HCT116 (cell line): ENCODE results near the gene NSMF.

Source experiments
- EZH2 ChIP-seq: fragments of 200-600 bp; sonication (generic); IDR thresholded peaks from 2 replicates; pipeline ENCODE4 v1.6.1; 2017; ENCODE audit warnings: antibody characterized with exemption, mixed run types
- POLR2A ChIP-seq: IDR thresholded peaks from 2 replicates; pipeline ENCODE4 v1.7.0; 2011; ENCODE audit warnings: borderline replicate concordance; ENCODE audit not compliant: insufficient read depth, insufficient read length; ENCODE audit errors: extremely low read depth
- POLR2AphosphoS5 ChIP-seq: IDR thresholded peaks from 2 replicates; pipeline ENCODE4 v1.6.1; 2011; ENCODE audit warnings: mild to moderate bottlenecking, low read depth, low read length, moderate library complexity
- SIN3A ChIP-seq: IDR thresholded peaks from 2 replicates; pipeline ENCODE4 v1.6.1; 2012; ENCODE audit warnings: low read depth
- ZNF274 ChIP-seq: fragments of 200-500 bp; sonication (Bioruptor generic); IDR thresholded peaks from 2 replicates; pipeline ENCODE4 v1.6.1; 2014; ENCODE audit warnings: mild to moderate bottlenecking, low read depth, low read length, inconsistent platforms
- TF ChIP-seq, protein P1 (sequence below), 3 experiments: fragments of 200-600 bp in 1 of 3; sonication (generic) in 1 of 3; IDR thresholded peaks in 2 of 3; conservative IDR thresholded peaks in 1 of 3; 2 replicates each; pipeline ENCODE4 v1.5.1; 2012 to 2017; ENCODE audit warnings: low read depth in 2 of 3, low read length in 2 of 3, antibody characterized with exemption in 1 of 3, borderline replicate concordance in 1 of 3, control low read depth in 1 of 3, mild to moderate bottlenecking in 1 of 3, mixed read lengths in 1 of 3, mixed run types in 1 of 3, moderate library complexity in 1 of 3; ENCODE audit not compliant: insufficient read depth in 1 of 3
- TF ChIP-seq, protein P2 (sequence below): IDR thresholded peaks from 2 replicates; pipeline ENCODE4 v1.6.1; 2012; ENCODE audit warnings: low read depth

DNA sequence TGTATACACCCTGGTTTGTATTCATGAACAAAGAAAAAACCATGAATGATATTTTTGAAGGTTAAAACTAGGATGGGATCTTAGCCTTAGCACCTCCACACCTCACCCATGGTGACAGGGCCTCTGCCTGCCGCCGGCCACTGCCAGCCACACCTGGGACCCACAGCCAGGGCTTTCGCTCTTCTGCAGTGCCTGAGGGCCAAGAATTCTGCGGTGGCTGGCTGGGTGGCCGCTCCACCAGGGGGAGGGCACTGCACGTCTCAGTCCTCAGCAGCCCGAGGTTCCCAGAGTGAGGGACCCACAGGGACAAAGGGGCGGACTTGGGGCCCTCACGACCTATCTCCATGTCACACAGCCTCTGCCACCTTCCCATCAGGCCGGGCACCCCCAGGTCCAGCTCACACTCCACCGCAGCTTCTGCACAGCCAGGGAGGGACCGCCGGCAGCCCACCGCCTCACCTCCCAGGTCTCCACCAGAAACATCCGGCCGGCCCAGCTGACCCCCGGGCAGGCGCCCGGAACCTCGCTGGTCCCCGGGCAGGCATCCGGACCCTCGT is 43.0 kb downstream of the NSMF start:
- TF ChIP-seq, protein P1, sequence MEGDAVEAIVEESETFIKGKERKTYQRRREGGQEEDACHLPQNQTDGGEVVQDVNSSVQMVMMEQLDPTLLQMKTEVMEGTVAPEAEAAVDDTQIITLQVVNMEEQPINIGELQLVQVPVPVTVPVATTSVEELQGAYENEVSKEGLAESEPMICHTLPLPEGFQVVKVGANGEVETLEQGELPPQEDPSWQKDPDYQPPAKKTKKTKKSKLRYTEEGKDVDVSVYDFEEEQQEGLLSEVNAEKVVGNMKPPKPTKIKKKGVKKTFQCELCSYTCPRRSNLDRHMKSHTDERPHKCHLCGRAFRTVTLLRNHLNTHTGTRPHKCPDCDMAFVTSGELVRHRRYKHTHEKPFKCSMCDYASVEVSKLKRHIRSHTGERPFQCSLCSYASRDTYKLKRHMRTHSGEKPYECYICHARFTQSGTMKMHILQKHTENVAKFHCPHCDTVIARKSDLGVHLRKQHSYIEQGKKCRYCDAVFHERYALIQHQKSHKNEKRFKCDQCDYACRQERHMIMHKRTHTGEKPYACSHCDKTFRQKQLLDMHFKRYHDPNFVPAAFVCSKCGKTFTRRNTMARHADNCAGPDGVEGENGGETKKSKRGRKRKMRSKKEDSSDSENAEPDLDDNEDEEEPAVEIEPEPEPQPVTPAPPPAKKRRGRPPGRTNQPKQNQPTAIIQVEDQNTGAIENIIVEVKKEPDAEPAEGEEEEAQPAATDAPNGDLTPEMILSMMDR (IDR thresholded peaks at IDR 0.05 in 2 of 3, conservative IDR thresholded peaks at IDR 0.05 in 1 of 3; ENCODE audit: borderline replicate concordance in 1 of 3, insufficient read depth in 1 of 3, low read depth in 2 of 3, low read length in 2 of 3) = no peak
- TF ChIP-seq POLR2A (no peak), POLR2AphosphoS5 (no peak), EZH2 (no peak), SIN3A (no peak), ZNF274 (no peak)
- TF ChIP-seq, protein P2, sequence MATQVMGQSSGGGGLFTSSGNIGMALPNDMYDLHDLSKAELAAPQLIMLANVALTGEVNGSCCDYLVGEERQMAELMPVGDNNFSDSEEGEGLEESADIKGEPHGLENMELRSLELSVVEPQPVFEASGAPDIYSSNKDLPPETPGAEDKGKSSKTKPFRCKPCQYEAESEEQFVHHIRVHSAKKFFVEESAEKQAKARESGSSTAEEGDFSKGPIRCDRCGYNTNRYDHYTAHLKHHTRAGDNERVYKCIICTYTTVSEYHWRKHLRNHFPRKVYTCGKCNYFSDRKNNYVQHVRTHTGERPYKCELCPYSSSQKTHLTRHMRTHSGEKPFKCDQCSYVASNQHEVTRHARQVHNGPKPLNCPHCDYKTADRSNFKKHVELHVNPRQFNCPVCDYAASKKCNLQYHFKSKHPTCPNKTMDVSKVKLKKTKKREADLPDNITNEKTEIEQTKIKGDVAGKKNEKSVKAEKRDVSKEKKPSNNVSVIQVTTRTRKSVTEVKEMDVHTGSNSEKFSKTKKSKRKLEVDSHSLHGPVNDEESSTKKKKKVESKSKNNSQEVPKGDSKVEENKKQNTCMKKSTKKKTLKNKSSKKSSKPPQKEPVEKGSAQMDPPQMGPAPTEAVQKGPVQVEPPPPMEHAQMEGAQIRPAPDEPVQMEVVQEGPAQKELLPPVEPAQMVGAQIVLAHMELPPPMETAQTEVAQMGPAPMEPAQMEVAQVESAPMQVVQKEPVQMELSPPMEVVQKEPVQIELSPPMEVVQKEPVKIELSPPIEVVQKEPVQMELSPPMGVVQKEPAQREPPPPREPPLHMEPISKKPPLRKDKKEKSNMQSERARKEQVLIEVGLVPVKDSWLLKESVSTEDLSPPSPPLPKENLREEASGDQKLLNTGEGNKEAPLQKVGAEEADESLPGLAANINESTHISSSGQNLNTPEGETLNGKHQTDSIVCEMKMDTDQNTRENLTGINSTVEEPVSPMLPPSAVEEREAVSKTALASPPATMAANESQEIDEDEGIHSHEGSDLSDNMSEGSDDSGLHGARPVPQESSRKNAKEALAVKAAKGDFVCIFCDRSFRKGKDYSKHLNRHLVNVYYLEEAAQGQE = no peak
